ENCODE results near the gene TMEM234. TPM values are rescaled to one million over a fixed set of nuclear protein-coding genes. Genes with fewer than 3 reads are reported as not detected.
A peak's percentile ranks its signal among the peaks of the same experiment; 100 is the strongest.

Gene TMEM234
- total and polyA plus RNA-seq, 2 donors, result 12.5 to 16.1 TPM

GRCh38 chr1:32247983-32248889, 26.1 kb upstream of the TMEM234 start:
- H3K36me3 ChIP-seq (ENCODE audit: insufficient read depth), result no peaks in the 10 kb centered on the region
- H3K4me1 ChIP-seq (ENCODE audit: insufficient read depth), result no peaks in the 10 kb centered on the region
- no peak for DNase-seq (ENCODE audit: extremely low spot score)
- peak overlapping the region; percentile 2 for H3K27ac ChIP-seq (ENCODE audit: low read depth)
- no peak overlapping the region for H3K4me3 ChIP-seq (ENCODE audit: low read depth, low read length)
- 16% methylated on average over 31 of the region's 31 CpGs for WGBS

GRCh38 chr1:32247452-32247851, 25.3 kb upstream of the TMEM234 start:
- DNase-seq (ENCODE audit: extremely low spot score), result no peak
- Histone ChIP-seq H3K27ac (ENCODE audit: low read depth) (peak overlapping the region; percentile 54), H3K4me1 (ENCODE audit: insufficient read depth) (no peaks in the 10 kb centered on the region), H3K36me3 (ENCODE audit: insufficient read depth) (no peaks in the 10 kb centered on the region), H3K4me3 (ENCODE audit: low read depth, low read length) (no peak overlapping the region)
- 65% methylated on average over 12 of the region's 12 CpGs for whole genome bisulfite sequencing

GRCh38 chr1:32246888-32247273, 24.7 kb upstream of the TMEM234 start, which contains the start of gene FAM167B:
TSS of gene FAM167B (plus strand) at chr1:32247222. CDS start at chr1:32247422, 200 bp downstream.
- Histone ChIP-seq H3K4me1 (ENCODE audit: insufficient read depth) (no peaks in the 10 kb centered on the region), H3K27ac (ENCODE audit: low read depth) (peak within 1 kb of the TSS; percentile 54), H3K4me3 (ENCODE audit: low read depth, low read length) (no peak within 1 kb of the TSS), H3K36me3 (ENCODE audit: insufficient read depth) (no peaks in the 10 kb centered on the region)
- DNase-seq (ENCODE audit: extremely low spot score), result no peak
- 22% methylated on average over 3 of the region's 3 CpGs for WGBS

GRCh38 chr1:32242341-32242851, 20.2 kb upstream of the TMEM234 start:
- WGBS, result 34% methylated on average over 7 of the region's 7 CpGs
- no peak for DNase-seq (ENCODE audit: extremely low spot score)
- Histone ChIP-seq H3K4me3 (ENCODE audit: low read depth, low read length) (no peak overlapping the region), H3K36me3 (ENCODE audit: insufficient read depth) (no peaks in the 10 kb centered on the region), H3K4me1 (ENCODE audit: insufficient read depth) (no peaks in the 10 kb centered on the region), H3K27ac (ENCODE audit: low read depth) (no peak overlapping the region)

GRCh38 chr1:32241001-32241763, 19.0 kb upstream of the TMEM234 start:
- peak overlapping the region; percentile 53 for H3K4me3 ChIP-seq (ENCODE audit: low read depth, low read length)
- peak overlapping the region; percentile 40 for H3K27ac ChIP-seq (ENCODE audit: low read depth)
- no peaks in the 10 kb centered on the region for H3K4me1 ChIP-seq (ENCODE audit: insufficient read depth)
- no peaks in the 10 kb centered on the region for H3K36me3 ChIP-seq (ENCODE audit: insufficient read depth)
- DNase-seq (ENCODE audit: extremely low spot score), result no peak
- WGBS, result under 1% methylated on average over 55 of the region's 55 CpGs

GRCh38 chr1:32240140-32240951, 18.2 kb upstream of the TMEM234 start:
- 2% methylated on average over 62 of the region's 62 CpGs for WGBS
- Histone ChIP-seq H3K4me3 (ENCODE audit: low read depth, low read length) (peak overlapping the region; percentile 53), H3K36me3 (ENCODE audit: insufficient read depth) (no peaks in the 10 kb centered on the region), H3K4me1 (ENCODE audit: insufficient read depth) (no peaks in the 10 kb centered on the region), H3K27ac (ENCODE audit: low read depth) (peak overlapping the region; percentile 40)
- DNase-seq (ENCODE audit: extremely low spot score), result no peak

GRCh38 chr1:32239790-32240139, 17.6 kb upstream of the TMEM234 start:
- 56% methylated on average over 20 of the region's 20 CpGs for whole genome bisulfite sequencing
- Histone ChIP-seq H3K36me3 (ENCODE audit: insufficient read depth) (no peaks in the 10 kb centered on the region), H3K4me1 (ENCODE audit: insufficient read depth) (no peaks in the 10 kb centered on the region), H3K27ac (ENCODE audit: low read depth) (no peak overlapping the region), H3K4me3 (ENCODE audit: low read depth, low read length) (no peak overlapping the region)
- no peak for DNase-seq (ENCODE audit: extremely low spot score)

GRCh38 chr1:32239337-32239736, 17.2 kb upstream of the TMEM234 start:
- no peak for DNase-seq (ENCODE audit: extremely low spot score)
- H3K4me1 ChIP-seq (ENCODE audit: insufficient read depth), result no peaks in the 10 kb centered on the region
- no peak overlapping the region for H3K27ac ChIP-seq (ENCODE audit: low read depth)
- 65% methylated on average over 4 of the region's 4 CpGs for WGBS
- H3K36me3 ChIP-seq (ENCODE audit: insufficient read depth), result no peaks in the 10 kb centered on the region
- H3K4me3 ChIP-seq (ENCODE audit: low read depth, low read length), result no peak overlapping the region

- WGBS, result 83% methylated on average over 7 of the region's 7 CpGs
- no peak overlapping the region for H3K27ac ChIP-seq (ENCODE audit: low read depth)
- no peak for DNase-seq (ENCODE audit: extremely low spot score)
- no peaks in the 10 kb centered on the region for H3K4me1 ChIP-seq (ENCODE audit: insufficient read depth)
- no peak overlapping the region for H3K4me3 ChIP-seq (ENCODE audit: low read depth, low read length)
- peaks cover 2% of the 10 kb centered on the region for H3K36me3 ChIP-seq (ENCODE audit: insufficient read depth)
Measured at GRCh38 chr1:32234792-32235191, 12.6 kb upstream of the TMEM234 start.

GRCh38 chr1:32232558-32233304, 10.6 kb upstream of the TMEM234 start:
- 87% methylated on average over 8 of the region's 8 CpGs for WGBS

GRCh38 chr1:32231843-32232432, 9.8 kb upstream of the TMEM234 start:
- no peak for DNase-seq (ENCODE audit: extremely low spot score)
- no peak overlapping the region for H3K27ac ChIP-seq (ENCODE audit: low read depth)
- H3K4me3 ChIP-seq (ENCODE audit: low read depth, low read length), result no peak overlapping the region
- no peaks in the 10 kb centered on the region for H3K4me1 ChIP-seq (ENCODE audit: insufficient read depth)
- H3K36me3 ChIP-seq (ENCODE audit: insufficient read depth), result peaks cover 10% of the 10 kb centered on the region
- 85% methylated on average over 5 of the region's 5 CpGs for WGBS

More at GRCh38 chr1:32232558-32233304, 10.6 kb upstream of the TMEM234 start:
- H3K27ac ChIP-seq (ENCODE audit: low read depth), result no peak overlapping the region
- H3K4me3 ChIP-seq (ENCODE audit: low read depth, low read length), result no peak overlapping the region
- peaks cover 10% of the 10 kb centered on the region for H3K36me3 ChIP-seq (ENCODE audit: insufficient read depth)
- DNase-seq (ENCODE audit: extremely low spot score), result no peak
- H3K4me1 ChIP-seq (ENCODE audit: insufficient read depth), result no peaks in the 10 kb centered on the region

- no peak for DNase-seq (ENCODE audit: extremely low spot score)
- WGBS, result 80% methylated on average over 3 of the region's 3 CpGs
- H3K27ac ChIP-seq (ENCODE audit: low read depth), result no peak overlapping the region
- no peaks in the 10 kb centered on the region for H3K4me1 ChIP-seq (ENCODE audit: insufficient read depth)
- H3K36me3 ChIP-seq (ENCODE audit: insufficient read depth), result peaks cover 10% of the 10 kb centered on the region
- H3K4me3 ChIP-seq (ENCODE audit: low read depth, low read length), result no peak overlapping the region
Measured at GRCh38 chr1:32228771-32229170, 6.6 kb upstream of the TMEM234 start.

Data from urinary bladder (tissue), 4 donors.